ENCODE data around the gene FLYWCH1. TPM values are rescaled to one million over a fixed set of nuclear protein-coding genes. Genes with fewer than 3 reads are reported as not detected.
"Not testable (repeated sequence)": the region's sequence is repeated elsewhere in the genome, so short reads cannot be mapped to it uniquely, and the experiment has no call there.

The FLYWCH1 gene
- polyA plus RNA-seq, 1 donor = 23.7 TPM

GRCh38 chr16:2928151-2928550 is 16.4 kb downstream of the FLYWCH1 start:
- not testable (repeated sequence) for DNase-seq

DNA sequence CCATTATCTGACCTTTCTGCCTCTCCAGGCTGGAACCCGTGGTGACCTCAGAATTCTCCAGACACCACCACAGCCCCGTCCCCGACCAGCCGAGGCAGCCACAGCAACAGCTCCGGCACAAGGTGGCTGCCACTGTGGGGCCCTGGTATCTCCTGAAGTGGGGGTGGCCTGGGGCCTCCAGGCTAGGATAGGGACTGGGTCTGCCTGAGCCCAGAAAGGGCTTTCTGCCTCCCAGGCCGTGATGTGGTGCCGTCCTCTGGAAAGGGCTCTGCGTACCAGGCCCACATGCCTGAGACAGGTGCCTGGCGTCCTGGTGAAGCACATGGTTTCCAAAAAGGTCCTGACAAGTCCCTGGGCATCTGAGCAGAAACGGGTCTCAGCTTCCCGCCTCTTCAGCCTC is 17.1 kb downstream of the FLYWCH1 start:
- no peak for DNase-seq

DNA sequence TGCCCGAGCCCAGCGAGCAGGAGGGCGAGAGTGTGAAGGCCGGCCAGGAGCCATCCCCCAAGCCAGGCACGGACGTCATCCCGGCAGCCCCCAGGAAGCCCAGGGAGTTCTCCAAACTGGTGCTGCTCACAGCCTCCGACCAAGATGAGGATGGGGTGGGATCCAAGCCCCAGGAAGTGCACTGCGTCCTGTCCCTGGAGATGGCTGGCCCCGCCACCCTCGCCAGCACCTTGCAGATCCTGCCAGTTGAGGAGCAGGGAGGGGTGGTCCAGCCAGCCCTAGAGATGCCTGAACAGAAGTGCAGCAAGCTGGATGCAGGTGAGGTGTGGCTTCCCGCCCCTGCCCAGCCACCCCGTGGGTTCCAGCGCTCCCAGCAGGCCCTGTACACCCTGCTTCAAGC is 18.0 kb downstream of the FLYWCH1 start:
- DNase-seq = no peak

DNA sequence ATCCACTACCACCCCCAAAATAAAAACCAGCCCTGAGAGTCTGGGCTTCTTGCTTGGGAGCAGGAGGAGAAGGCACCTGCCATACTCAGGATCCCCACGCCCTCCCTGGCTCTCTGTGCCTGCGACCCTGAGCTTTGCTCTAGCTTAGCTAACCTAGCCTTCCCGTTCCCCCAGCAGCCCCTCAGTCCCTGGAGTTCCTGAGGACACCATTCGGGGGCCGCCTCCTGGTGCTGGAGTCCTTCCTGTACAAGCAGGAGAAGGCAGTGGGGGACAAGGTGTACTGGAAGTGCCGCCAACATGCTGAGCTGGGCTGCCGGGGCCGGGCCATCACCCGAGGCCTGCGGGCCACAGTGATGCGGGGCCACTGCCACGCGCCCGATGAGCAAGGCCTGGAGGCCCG is 18.5 kb downstream of the FLYWCH1 start:
- DNase-seq = no peak

DNA sequence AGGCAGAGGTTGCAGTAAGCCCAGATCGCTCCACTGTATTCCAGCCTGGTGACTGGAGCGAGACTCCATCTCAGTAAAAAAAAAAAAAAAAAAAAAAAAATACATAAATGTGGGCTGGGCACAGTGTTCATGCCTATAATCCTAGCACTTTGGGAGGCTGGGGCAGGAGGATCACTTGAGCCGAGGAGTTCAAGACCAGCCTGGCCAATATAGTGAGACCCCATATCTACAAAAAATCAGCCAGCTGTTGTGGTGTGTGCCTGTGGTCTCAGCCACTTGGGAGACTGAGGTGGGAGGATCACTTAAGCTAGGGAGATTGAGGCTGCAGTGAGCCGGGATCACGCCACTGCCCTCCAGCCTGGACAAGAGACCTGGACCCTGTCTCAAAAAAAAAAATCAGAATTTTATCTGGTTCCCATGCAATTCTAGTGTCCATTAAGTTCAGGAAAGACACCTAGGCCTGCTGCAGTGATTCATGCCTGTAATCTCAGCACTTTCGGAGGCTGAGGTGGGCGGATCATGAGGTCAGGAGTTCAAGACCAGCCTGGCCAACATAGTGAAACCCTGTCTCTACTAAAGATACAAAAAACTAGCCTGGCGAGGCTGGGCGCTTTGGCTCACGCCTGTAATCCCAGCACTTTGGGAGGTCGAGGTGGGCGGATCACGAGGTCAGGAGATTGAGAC is 19.6 kb downstream of the FLYWCH1 start:
- DNase-seq = not testable (repeated sequence)

GRCh38 chr16:2933136-2933535 is 21.4 kb downstream of the FLYWCH1 start:
- DNase-seq = no peak

DNA sequence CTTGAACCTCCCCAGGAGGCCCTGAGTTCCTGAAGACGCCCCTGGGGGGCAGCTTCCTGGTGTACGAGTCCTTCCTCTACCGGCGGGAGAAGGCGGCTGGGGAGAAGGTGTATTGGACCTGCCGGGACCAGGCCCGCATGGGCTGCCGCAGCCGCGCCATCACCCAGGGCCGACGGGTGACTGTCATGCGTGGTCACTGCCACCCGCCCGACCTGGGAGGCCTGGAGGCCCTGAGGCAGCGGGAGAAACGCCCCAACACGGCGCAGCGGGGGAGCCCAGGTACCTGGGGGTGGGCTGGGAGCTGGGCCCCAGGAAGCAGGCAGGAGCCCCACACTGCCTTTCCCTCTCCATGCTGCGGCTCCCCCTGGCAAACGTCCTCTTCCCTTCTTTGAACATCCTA is 22.0 kb downstream of the FLYWCH1 start:
- no peak for DNase-seq

DNA sequence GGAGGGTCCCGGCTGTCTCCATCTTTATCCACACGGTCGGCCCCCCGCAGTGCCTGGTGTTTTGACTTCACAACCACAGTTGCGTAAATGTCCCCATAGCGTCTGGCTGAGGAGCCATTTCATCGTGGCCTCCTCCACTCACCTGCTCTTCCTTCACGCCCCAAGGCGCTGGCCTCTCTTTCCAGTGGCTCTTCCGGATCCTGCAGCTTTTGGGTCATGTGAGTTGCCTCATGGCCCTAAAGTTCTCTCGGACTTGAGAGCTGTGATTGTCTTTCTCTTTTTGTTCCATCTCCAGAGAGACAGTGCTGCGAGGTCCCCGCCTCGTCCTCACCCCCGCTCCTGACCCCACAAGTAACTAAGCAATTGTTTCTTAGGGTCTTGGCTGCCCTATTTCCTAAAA is 22.7 kb downstream of the FLYWCH1 start:
- no peak for DNase-seq

GRCh38 chr16:2936436-2937011 is 24.8 kb downstream of the FLYWCH1 start:
- no peak for DNase-seq

GRCh38 chr16:2937170-2937569 is 25.4 kb downstream of the FLYWCH1 start:
- no peak for DNase-seq

- DNase-seq = no peak
Observed at GRCh38 chr16:2938206-2938605, 26.5 kb downstream of the FLYWCH1 start.

DNA sequence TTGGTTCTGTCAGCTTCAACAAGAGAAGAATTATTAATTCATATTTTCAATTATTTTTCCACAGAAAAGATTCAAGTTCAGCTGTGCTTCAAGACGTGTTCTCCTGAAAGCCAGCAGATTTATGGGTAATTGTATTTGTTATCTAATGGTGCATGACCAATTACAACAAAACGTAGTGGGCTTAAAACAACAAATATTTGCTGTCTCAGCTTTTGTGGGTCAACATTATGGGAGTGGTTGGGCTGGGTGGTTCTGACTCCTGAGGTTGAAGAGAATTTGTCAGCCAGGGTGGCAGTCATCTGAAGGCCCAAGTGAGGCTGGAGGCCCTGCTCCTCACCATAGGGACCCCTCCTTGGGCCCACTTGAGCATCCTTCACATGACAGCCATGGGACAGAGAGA is 28.2 kb downstream of the FLYWCH1 start:
- no peak for DNase-seq

- no peak for DNase-seq
Observed at GRCh38 chr16:2942045-2942444, 30.3 kb downstream of the FLYWCH1 start.

DNA sequence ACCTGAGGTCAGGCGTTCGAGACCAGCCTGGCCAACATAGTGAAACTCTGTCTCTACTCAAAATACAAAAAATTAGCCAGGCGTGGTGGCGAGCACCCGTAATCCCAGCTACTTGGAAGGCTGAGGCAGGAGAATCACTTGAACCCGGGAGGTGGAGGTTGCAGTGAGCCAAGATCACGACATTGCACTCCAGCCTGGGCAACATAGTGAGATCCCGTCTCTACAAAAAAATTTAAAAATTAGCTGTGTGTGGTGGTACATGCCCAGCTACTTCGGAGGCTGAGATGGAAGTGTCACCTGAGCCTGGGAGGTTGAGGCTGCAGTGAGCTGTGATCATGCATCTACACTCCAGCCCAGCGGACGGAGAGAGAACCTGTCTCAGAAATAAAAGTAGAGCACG is 32.0 kb downstream of the FLYWCH1 start:
- DNase-seq = not testable (repeated sequence)

- DNase-seq = no peak
Observed at GRCh38 chr16:2946649-2947048, 34.9 kb downstream of the FLYWCH1 start.

GRCh38 chr16:2948807-2949704 is 37.3 kb downstream of the FLYWCH1 start:
- no peak for DNase-seq

DNA sequence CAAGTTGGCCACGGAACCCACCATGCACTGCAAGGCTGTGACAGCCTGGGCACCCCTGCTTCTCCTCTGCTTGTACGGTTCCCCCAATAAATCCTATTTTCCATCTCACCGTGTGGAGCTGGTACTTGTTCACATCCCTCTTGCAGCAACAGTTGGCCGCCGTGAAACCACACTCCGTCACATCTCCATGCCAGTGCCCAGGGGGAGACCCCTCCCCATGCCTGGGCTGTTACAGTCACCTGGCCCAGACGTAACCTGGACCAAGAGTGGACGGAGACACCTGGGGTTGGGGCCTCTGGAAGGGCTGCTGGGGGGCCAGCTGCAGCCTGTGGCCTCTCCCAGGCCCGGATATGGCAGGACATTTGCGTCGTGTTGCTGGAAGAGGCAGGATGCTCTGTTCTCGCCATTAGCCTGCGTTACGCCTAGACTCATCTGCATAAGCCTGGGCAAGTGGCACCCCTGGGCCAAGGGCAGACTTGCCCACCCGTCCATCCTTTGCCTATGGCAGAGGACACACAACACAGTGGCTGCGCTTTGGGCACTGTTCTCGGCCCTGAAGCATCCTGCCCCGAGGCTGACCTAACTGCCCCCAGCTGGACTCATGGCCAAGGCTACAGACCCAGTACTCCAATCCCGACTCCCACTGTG is 38.1 kb downstream of the FLYWCH1 start:
- DNase-seq = no peak

- no peak for DNase-seq
Observed at GRCh38 chr16:2950353-2950724, 38.6 kb downstream of the FLYWCH1 start.

DNA sequence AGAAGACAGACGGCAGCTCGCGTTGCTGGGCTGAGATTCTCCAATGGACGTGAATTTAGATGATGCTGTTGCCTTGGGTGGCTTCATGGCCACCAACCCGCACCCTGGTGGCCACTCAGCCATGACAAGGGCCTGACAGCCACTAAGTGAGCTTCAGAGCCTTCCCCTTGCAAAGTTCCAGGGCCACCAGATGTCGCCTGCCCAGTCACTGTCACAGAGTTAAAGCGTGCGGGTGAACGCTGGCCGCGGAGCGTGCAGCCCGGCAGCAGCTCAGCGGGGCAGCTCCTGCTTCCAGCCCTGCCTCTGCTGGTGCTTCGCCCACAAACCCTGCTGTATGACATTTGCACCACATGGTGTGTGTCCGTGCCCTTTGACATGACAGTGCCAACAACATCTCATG is 39.0 kb downstream of the FLYWCH1 start:
- no peak for DNase-seq

DNA sequence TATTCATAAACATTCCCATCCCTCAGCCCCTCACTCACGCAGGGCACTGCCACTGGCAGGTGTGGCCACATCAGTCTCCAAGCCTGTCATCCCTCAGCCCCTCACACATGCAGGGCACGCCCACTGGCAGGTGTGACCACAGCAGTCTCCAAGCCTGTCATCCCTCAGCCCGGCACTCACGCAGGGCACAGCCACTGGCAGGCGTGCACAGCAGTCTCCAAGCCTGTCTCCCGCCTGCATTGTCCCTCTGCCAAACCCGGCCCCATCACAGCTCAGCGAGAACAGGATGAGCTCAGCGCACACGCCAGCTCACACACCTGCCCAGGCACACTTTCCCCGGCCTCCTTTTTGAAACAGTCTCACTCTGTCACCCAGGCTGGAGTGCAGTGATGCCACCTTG is 40.9 kb downstream of the FLYWCH1 start:
- DNase-seq = no peak

DNA sequence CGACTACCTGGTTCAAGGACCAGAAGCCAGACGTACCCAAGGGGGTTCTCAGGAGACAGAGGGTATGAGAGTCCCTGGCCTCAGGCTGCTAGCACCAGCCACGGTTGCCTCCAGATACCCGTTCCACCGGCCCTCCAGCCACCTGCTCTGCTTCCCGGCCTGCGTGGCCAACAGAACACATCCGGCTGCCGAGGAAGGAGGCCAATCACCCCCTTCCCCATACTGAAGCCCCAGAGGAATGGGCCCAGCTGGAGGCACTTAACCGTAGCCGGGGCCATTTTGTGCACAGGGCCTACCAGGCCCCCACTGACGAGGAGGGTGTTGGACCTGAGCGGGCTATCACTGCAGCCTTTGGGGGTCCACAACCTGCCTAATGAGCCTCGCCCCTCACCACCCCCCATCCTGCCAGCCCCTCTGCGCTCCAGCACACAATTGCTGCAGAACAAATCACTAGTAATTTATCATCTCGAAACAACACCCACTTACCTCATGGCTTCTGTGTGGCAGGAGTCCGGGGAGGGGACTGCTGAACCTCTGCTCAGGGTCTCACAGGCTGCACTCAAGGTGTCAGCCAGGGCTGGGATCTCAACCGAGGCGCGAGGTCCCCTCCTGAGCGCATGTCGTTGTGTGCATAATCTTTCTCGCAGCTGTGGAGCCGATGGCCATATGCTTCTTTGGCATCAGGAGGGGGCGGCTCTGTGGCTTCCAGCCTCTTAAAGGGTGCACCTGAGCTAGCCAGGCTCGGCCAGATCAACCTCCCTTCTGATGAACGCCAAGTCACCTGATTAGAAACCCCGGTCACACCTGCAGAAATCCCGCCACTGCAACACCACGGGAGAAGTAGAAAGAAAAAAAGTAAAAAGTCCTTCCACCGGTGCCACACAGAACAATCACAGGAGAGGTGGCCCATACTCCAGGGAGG is 42.2 kb downstream of the FLYWCH1 start:
- DNase-seq = no peak

Data from hindlimb muscle (tissue), 1 donor.